Osteocyte (in vitro differentiated cells): ENCODE results near the gene DCAF7. TPM values are rescaled to one million over a fixed set of nuclear protein-coding genes. Genes with fewer than 3 reads are reported as not detected.

ENCODE experiments used
- DNase-seq: peaks from one replicate; pipeline ENCODE4 v3.0.0; 2021; ENCODE audit warnings: mixed read lengths; ENCODE audit not compliant: unreplicated experiment; ENCODE audit errors: extremely low spot score
- H3K27ac Mint-ChIP-seq: one replicate; pipeline ENCODE4 v1.8.0; 2021; ENCODE audit warnings: mild to moderate bottlenecking, mixed read lengths; ENCODE audit not compliant: unreplicated experiment
- H3K27me3 Mint-ChIP-seq: one replicate; pipeline ENCODE4 v1.8.0; 2021; ENCODE audit warnings: mixed read lengths; ENCODE audit not compliant: unreplicated experiment
- H3K36me3 Mint-ChIP-seq: one replicate; pipeline ENCODE4 v1.8.0; 2021; ENCODE audit warnings: mixed read lengths; ENCODE audit not compliant: unreplicated experiment
- H3K4me1 Mint-ChIP-seq: one replicate; pipeline ENCODE4 v1.8.0; 2021; ENCODE audit warnings: mixed read lengths; ENCODE audit not compliant: unreplicated experiment
- H3K4me3 Mint-ChIP-seq: one replicate; pipeline ENCODE4 v1.8.0; 2021; ENCODE audit warnings: mild to moderate bottlenecking, moderate library complexity, mixed read lengths; ENCODE audit not compliant: unreplicated experiment
- H3K9me3 Mint-ChIP-seq: one replicate; pipeline ENCODE4 v1.8.0; 2021; ENCODE audit warnings: mixed read lengths; ENCODE audit not compliant: unreplicated experiment
- CTCF ChIP-seq: fragments of 200-600 bp; sonication (generic); IDR thresholded peaks from 2 replicates; pipeline ENCODE4 v1.5.0; 2021; ENCODE audit warnings: antibody characterized with exemption, mild to moderate bottlenecking, moderate library complexity
- long read RNA-seq: library from polyadenylated mRNA; unstranded; transcript quantifications from one replicate; pipeline ENCODE4 v2.0.0, GENCODE V29; 2021
- total RNA-seq: library from RNA; stranded (reverse); gene quantifications from 2 replicates; pipeline ENCODE4 v1.2.1, GENCODE V29; 2021

DCAF7 gene
- total RNA-seq, result 93.9 and 97.4 TPM in 2 replicates
- long read RNA-seq, full-length matches to known transcripts, result 96 of 139 reads
- long read RNA-seq, partial matches to known transcripts, result 8 of 139 reads
- long read RNA-seq, other reads (novel, unspliced or antisense), result 35 of 139 reads

- H3K4me3 Mint-ChIP-seq, result peak within 1 kb of the TSS; percentile 95
- DNase-seq, result peak; percentile 99
- H3K4me1 Mint-ChIP-seq, result peaks cover 30% of the 10 kb centered on the region
- H3K9me3 Mint-ChIP-seq, result no peaks in the 10 kb centered on the region
- H3K36me3 Mint-ChIP-seq, result peaks cover 3% of the 10 kb centered on the region
- no peaks in the 10 kb centered on the region for H3K27me3 Mint-ChIP-seq
- H3K27ac Mint-ChIP-seq, result peak within 1 kb of the TSS; percentile 97
- no peak for TF ChIP-seq CTCF
Observed at GRCh38 chr17:63549946-63550816, at the start of gene DCAF7. TSS of gene DCAF7 (plus strand) at chr17:63550477. CDS start at chr17:63550678, 201 bp downstream.

GRCh38 chr17:63500543-63501390, 49.5 kb upstream of the DCAF7 start:
- DNase-seq, result no peak
- Mint-ChIP-seq H3K4me1 (peaks cover 8% of the 10 kb centered on the region), H3K27me3 (peaks cover 43% of the 10 kb centered on the region), H3K27ac (no peak overlapping the region), H3K9me3 (no peaks in the 10 kb centered on the region), H3K4me3 (no peak overlapping the region), H3K36me3 (no peaks in the 10 kb centered on the region)
- no peak for TF ChIP-seq CTCF

GRCh38 chr17:63503341-63503705, 47.0 kb upstream of the DCAF7 start:
- H3K9me3 Mint-ChIP-seq, result no peaks in the 10 kb centered on the region
- no peak for TF ChIP-seq CTCF
- H3K4me3 Mint-ChIP-seq, result no peak overlapping the region
- no peak for DNase-seq
- no peak overlapping the region for H3K27ac Mint-ChIP-seq
- H3K4me1 Mint-ChIP-seq, result peaks cover 8% of the 10 kb centered on the region
- peaks cover 49% of the 10 kb centered on the region for H3K27me3 Mint-ChIP-seq
- no peaks in the 10 kb centered on the region for H3K36me3 Mint-ChIP-seq

- Mint-ChIP-seq H3K36me3 (no peaks in the 10 kb centered on the region), H3K4me1 (peaks cover 3% of the 10 kb centered on the region), H3K27me3 (peaks cover 52% of the 10 kb centered on the region), H3K9me3 (no peaks in the 10 kb centered on the region), H3K27ac (no peak overlapping the region), H3K4me3 (no peak overlapping the region)
- TF ChIP-seq CTCF, result no peak
- no peak for DNase-seq
Observed at GRCh38 chr17:63504261-63504660, 46.0 kb upstream of the DCAF7 start.
